HK-2 (cell line): ENCODE data around the gene FAM120A.

Experiments used
- DNase-seq: peaks from one replicate; pipeline ENCODE4 v3.0.0-alpha.2; 2018; ENCODE audit not compliant: unreplicated experiment

FAM120A gene

DNA sequence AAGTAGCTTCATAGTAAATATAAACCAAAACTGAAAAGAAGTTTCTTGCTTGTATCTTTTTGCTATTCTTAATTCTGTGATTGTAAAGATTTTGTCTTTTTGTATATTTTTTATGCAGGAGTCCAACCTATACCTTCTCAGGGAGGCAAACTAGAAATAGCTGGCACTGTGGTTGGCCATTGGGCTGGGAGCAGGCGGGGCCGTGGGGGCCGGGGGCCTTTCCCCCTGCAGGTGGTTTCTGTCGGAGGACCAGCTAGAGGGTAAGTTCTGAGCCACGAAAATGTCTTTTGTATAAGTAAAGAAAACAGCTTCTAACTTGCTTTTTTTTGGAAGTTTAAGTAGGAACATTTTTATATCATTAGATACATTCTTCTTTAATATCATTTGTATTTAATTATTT, 109.5 kb downstream of the FAM120A start:
- no peak for DNase-seq

DNA sequence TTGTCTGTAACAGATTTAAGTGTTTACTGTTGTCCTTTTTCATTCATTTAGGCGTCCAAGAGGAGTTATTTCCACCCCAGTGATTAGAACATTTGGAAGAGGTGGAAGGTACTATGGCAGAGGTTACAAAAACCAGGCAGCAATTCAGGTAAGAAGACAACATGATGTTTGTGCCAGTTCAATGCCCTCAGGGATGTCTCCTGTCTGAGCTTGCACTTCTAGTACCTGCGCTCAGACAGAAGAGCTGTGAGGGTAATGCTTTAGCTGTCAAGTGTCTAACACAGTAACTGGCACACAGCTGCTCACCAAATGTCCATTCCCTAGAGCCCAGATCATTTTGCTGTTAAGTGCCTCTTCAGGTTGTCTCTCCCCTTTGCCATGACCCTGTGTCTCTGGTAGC, 110.7 kb downstream of the FAM120A start:
- DNase-seq, result no peak

DNA sequence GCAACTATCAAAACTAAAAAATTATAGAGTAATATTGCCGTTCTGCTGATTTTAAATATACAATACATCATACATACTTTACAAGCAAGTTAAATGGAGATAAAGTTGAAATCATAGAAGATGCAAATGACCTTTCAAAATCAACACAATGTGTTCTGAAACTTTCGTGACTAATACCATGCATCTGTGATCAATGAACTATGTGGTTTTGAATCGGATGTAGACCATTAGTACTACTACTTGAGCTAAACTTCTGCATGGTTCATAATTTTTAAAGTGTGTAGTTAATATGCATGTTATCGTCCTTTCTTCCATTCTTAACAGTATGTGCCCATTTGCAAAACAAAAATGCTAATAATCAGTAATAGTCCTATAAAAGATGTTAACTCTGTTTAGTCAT, 113.6 kb downstream of the FAM120A start:
- no peak for DNase-seq

DNA sequence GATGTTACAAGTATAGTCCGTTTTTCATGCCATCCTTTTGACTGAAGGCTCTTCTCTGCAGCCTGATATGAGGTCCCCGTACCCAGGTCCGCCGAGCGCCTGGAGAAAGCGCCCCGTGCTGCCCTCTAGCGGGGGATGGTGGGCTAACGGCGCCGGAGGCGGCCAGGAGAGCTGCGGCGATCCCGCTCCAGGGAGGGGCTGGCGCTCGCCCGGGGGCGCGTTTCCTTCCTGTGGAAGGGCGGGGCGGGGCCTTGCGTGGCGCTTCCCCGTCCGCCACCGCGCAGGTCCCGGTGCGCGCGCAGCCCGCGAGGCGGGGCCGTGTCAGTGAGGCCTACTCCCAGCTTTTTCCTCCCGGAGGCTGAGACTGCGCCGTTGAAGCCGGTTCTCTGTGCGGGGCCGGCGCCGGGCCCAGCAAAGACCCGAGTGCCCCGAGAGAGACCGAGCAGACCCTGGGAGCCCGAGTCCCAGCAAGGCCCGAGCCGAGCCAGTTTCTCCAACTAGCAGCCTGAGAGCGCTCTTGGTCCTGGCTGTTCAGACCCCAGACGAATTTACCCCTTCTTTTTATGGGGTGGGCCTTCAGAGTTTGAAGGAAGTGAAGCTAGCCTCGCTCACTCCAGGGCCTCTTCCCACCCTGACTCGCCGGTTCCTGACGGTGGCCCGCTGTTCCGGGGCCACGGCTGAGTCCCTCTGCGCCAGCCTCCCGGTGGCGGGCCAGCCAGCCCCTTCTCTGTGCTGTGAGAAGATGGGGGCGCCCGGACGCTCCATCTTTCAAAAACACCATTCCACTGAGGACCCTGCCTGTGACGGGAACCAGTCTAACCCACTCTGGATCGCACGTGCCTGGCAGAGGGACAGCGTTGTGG, 115.2 kb downstream of the FAM120A start:
- DNase-seq, result peak; percentile 99

DNA sequence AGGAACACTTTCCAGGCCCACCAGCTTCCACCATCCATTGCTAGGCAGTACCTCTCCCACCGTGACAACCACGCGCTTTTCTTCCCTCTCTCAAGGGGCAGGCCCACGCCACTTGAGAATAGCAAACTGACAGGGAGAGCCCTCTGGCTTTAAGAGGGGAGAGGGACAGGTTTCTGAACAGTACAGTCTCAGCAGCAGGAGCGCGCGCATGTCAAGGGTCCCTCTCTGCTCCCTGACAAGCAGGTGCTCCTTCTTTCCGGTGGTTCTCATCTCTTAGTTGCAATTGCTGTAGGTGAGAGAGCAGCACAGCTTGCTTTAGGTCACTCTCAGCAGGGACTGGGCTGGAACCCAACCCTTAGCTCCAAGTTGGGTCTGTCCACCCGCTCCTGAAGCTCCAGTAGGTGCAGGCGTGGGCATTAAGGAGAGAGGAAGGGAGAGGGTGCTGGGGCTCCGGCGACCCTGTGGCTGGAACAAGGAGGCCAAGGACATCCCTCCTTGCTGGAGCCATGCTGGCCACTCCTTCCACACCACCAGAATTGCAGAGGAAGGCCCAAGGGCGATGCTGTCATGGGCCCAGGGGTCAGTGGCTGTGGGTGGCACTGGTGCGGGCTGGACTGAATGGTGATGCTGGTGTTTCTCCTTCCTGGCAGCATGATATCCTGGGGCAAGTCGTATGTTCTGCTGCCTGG, 115.9 kb downstream of the FAM120A start:
- peak; percentile 16 for DNase-seq

DNA sequence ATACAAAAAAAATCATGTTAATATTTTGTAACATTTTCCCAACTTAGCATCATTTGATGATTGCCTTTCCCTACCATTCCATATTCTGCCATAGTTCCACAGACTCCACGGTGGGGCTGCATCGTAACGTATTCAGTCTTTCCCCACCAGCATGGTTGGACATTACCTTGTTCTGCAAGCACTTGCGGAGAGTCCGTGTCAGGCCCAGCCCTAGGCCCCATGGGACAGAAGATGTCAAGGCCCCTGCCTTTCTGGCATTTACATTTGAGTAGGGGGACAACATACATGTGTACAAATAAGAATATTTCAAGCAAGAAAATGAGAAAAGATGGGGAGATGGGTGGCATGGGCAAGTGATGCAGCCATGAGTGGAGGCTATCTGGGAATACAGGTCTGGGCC, 116.7 kb downstream of the FAM120A start:
- no peak for DNase-seq

DNA sequence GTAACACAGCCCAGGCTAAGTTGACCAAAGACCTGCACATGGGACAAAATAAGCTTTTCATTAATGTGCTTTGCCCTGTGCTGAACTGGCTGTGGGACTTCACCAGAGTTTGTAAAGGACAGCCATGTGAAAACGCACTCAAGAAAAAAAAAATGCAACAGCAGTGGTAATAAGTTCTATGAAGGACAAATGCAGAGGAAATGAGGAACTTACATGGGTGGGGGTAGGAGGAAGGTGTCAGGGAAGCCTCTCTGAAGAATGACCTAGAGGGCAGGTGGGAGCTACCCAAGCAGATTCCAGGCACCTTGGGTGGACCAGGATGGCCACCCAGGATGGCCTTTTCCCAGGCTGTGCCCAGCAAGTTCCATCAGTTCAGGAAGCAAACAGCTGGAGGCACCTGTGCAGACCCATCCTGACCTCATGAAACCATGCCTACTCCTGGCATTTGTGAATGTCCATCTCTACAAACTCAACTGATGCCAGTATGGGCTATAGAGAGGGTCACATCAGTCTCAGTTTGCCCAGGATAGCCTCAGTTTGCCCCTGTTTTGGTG, 118.2 kb downstream of the FAM120A start:
- no peak for DNase-seq

DNA sequence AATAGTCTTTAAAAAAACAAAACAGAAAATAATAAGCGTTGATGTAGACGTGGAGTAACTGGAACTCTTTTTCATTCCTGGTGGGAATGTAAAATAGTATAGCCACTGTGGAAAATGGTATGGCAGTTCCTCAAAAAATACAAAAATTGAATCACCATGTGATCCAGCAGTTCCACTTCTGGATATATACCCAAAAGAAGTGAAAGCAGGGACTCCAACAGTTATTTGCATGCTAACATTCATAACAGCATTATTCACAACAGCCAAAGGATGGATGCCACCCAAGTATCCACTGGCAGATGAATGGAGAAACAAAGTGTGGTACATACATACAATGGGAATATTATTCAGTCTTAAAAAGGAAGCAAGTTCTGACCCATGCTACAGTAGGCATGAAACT, 120.7 kb downstream of the FAM120A start:
- no peak for DNase-seq

DNA sequence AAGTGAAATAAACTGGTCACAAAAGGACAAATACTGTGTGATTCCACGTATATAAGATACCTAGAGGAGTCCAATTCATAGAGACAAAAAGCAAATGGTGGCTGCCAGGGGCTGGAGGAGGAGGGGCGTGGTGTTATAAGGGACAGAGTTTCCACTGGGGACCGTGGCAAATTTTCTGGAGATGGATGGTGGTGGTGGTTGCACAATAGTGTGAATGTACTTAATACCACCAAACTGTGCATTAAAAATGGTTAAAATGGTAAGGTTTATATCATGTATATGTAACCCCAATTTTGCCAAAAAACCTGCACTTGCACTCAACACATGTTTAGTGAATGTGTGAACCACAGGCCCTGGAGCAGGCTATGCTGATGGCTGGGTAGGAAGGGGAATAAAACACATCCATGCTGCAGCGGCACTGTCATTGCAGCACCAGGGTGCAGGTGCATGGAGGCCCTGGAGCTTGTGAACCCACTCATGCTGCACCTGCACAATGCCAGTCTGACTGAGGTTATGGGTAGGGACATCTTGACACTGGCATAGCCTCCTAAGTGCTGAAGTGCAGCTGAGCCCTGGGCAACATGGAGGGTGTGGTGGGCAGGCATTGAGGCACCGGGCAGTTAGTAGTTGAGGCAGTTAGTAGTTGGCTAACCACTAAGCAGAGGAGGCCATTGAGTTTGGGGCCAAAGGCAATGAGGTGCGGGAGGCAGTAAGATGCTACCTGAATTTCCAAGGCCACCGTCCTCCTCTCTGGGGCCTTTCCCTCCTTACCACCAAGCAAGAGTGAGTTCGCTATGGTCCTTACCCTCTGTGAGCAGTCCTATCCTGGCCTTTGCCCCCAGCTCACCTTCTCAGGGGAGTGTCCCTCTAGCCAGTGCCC, 121.4 kb downstream of the FAM120A start:
- DNase-seq, result no peak

DNA sequence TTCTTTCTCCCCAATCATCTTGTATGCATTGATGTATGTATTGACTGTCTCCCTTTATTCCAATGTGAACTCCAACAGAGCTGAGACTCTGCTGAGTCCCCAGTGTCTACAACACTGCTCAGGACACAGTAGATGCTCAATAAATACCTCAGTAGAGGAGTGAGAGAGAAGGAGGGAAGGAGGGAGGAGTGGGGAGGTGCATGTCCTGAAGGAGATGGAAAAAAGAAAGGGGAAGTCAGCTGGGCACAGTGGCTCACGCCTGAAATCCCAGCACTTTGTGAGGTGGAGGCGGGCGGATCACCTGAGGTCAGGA, 122.0 kb downstream of the FAM120A start:
- no peak for DNase-seq

DNA sequence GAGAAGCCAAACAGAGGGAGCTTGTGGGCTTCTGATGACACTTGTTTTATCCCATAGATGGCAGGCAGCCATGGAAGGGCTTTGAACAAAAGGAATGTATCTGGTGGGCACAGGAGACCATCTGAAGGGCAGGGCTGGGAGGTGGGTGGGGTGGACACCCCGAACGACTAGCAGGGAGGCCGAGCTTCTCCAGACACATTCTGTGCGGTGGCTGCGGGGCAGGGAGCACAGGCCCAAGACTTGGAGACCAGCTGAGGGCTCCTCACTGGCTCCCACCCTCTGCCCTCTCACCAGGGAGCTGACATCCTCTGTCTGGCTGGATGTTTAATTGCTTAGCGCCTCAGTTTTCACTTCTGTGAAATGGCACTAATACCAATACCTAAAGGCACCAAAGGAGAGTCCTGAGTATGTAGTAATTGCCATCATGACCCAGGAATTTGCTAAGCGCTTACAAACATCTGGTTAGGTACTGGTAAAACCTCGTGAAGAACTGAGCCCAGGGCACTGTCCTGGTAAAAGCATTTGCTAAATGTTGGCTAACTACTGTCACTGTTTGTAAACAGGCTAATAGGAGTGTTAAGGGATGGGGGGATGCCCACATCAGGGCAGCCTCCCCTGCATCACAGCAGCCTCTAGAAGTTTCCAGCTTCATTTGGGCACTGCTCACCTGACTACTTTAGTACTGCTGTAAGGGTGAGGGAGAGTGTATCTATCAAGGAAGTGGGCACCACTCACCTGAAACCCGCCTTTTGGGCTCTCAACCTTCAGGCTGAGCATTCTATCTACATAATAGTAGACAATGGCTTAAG, 122.8 kb downstream of the FAM120A start:
- DNase-seq, result no peak

DNA sequence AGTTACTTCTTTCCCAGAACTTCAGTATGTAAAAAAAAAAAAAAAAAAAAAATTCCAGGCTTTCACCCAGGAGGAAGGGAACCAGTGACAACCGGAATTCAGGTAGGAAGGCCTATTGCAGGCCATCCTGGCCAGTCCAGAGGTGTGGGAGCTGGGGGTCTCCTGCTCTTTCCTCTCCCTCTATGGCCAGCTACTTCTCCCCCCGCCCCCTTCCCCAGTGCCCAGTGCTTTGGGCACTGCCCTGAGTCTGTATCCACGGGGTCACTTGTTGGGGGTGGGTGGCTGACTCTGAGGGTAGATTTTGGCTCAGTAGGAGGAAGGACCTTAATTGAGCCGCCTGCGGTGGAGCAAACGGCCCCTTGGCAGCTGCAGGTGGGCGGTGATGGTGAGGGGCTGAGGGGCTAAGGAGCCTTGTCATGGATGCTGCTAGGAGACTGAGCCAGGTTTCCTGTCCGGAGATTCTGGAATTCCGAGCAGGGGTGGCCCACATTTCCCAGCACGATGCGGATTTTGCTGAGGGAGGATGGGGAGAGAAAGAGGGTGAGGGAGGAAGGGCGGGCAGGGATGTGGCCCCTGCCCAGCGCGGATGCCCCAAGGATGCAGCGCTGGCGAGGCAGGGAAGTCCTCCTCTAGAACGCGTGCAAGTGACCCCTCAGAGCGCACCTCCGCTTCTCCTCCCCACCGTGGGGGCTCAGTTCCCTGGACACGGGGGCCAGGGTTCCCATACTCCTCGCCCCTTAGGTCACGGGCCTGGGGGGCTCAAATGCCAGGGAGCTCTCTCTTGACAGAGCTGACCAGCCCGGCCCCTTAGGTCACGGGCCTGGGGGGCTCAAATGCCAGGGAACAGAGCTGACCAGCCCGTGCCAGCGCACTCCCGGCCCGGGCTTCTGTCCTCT, 123.7 kb downstream of the FAM120A start:
- no peak for DNase-seq

DNA sequence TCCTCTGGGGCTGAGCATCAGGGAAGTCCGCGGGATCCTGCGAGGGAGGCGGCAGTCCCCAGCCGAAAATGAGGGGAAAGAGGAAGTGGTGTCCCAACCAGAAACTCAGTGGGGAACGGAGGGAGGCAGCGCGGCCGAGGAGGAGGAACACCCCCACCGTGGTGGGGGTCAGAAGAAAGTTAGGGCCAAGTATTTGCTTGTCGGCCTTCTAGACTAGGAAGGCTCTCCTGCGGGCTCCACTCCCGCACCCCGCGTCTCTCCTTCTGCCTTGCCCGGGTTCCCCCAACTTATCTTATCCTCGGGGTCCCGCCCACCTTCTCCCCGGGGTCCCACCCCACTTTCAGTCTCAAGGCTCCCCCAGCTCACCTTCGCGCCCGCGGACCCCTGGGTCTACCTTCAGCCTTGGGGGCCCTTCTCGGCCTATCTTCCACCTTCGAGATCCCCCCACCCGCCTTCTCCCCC, 124.3 kb downstream of the FAM120A start:
- peak; percentile 36 for DNase-seq

DNA sequence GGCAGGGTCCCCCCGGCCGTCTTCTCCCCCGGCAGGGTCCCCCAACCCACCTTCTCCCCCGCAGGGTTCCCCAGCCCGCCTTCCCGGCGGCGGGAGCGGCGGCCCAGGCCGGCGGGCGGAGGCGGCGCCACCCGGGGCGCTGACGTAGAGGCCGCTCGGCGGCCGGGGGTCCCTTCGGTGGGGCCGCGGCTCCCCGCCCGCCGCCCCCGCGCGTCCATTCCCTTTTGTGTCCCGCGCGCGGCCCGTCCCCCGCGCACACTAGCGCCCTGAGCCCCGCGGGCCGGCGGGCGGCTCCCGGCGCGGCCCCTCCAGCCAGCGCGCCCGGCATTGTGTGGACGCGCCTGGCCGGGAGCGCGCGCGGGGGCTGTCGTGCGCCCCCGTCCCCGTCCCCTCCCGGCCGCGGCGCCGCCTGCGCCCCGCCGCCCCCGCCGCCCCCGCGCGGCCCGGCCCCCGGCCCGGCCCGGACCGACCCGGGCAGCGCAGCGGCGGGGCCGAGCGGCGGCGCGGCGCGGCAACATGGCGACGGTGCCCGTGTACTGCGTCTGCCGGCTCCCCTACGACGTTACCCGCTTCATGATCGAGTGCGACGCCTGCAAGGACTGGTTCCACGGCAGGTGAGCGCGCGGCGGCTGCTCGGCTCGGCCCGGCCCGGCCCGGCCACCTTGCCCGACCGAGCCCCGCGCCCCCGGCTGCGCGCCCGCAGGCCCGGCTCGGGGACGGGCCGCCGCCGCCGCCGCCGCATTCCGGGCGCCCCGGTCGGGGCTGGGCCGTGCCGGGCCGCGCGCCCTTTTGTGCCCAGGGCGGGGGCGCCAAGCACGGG, 125.0 kb downstream of the FAM120A start, which contains the start of gene PHF2:
TSS of gene PHF2 (plus strand) at position 327 of the 820 bp plus-strand sequence. CDS start at position 517, 190 bp downstream.
- peak; percentile 28 for DNase-seq

DNA sequence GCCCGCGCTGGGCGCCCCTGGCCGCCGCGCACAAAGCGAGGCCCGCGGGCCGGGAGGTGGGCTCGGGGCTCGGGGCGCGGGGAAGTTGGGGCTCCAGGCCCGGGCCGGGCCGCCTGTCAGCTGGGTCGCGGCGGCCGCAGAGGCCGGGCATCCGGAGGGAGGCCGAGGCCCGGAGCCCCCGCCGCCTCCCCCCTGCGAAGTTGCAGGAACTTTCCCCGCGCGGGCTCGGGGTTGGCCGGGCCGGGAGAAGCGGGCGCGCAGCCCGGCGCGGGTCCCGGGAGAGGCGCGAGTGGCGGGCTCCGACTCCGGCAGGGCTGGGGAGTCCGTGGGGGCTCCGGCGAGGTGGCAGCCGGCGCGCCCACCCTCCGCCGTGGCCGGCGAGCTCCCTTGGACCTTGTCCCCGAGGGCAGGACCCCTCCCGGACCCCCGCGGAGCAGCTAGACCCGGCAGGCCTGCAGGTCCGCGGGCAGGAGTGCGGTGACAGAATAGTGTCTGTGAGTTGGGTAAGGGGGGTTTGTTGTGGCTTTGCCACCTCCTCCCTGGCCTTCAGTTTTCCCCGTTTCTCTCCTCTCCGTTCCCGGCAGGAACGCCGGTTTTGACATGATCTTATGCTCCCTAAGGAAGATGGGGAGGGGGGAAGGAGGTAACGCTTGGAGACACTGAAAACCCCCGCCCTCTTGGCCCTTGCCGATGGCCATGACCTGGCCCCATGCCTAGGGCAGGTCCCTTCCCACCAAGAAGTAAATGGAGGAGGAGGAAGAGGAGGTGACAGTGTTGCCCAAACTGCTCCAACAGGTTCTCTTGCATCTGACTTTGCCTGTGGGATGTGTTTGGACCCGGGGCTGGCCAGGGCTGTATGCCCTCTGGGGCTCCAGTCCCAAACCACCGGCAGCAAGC, 125.8 kb downstream of the FAM120A start:
- peak; percentile 32 for DNase-seq

DNA sequence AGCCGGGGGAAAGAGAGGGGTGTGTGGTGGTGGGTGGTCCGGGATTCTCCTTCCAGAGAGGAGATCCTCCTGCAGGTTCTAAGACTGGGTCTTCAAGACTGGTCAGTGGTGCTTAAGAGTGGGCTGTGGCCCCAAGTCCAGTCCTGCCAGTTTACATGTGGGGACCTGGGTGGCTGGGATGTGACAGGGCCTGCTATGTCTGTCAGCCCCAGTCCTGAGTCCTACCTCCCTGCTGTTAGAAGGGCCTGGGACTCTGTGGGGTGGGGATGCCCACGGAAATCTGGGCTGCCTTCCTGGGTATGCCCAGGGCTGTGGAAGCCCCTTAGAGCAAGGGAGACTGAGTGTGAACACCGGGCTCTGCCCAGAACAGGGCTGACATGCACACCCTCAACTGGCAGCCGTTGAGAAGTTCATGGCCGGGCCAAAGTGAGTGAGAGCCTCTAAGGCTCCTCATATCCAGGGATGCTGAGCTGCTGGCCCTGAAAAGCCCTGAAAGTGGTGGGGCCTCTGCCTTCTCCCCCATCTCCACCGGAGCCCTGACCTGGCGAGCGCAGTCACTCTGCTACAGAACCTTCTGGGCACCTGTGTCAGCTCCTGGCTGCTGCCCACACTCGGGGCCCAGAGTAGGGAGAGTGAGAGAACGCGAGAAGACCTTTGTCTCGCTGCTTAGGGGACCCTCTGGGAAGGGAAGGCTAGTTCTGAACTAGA, 126.6 kb downstream of the FAM120A start:
- no peak for DNase-seq

DNA sequence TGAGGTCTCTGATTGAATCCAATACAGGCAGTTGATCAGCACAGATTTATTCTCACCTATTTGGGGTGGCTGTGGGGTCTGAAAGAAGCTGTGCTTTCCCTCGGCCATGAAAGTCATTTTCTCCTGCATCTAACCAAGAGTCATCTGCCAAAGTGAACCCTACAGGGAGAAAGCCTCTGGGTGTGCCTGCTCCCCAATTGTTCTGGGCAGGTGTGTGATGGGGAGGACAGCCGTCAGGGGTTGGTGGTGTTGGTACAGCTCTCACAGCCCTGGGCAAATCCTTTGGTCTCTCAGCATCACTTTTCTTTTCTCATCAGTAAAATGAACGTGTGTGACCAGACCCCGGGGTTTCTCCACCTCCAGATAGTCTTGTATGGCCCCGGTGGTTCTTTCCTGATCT, 127.4 kb downstream of the FAM120A start:
- no peak for DNase-seq
